Breast epithelium (tissue), 3 donors: ENCODE data around the gene ALG12.

Experiments used
- POLR2A ChIP-seq: fragments of 450-650 bp; IDR thresholded peaks from one replicate; pipeline ENCODE4 v1.6.1; 2016; ENCODE audit warnings: antibody characterized with exemption, mild to moderate bottlenecking, moderate library complexity
- POLR2AphosphoS5 ChIP-seq, 3 donors: sonication (generic); formaldehyde crosslinking; IDR thresholded peaks; one replicate each; pipeline ENCODE4 v1.6.1; 2017; ENCODE audit warnings: antibody characterized with exemption in 3 of 3
- TF ChIP-seq, protein P1 (sequence below), 3 donors: fragments of 450-650 bp; IDR thresholded peaks; one replicate each; pipeline ENCODE4 v1.5.1; 2016 to 2017; ENCODE audit warnings: antibody characterized with exemption in 3 of 3, mild to moderate bottlenecking in 3 of 3, moderate library complexity in 3 of 3

DNA sequence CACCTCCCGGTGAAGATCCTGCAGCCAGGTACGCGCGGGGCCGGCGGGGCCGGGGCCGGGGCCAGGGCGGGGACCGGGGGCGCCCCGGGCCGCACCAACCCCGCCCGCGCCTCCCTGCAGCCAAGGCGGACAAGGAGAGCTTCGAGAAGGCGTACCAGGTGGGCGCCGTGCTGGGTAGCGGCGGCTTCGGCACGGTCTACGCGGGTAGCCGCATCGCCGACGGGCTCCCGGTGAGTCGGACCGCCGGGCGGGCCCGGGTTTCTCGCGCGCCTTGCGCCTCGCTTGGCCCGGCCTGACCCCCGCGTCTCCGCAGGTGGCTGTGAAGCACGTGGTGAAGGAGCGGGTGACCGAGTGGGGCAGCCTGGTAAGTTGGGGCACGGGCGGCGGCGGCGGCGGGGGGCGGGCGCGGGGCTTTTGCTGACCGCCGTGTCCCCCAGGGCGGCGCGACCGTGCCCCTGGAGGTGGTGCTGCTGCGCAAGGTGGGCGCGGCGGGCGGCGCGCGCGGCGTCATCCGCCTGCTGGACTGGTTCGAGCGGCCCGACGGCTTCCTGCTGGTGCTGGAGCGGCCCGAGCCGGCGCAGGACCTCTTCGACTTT is 42.9 kb upstream of the ALG12 start:
- TF ChIP-seq, protein P1, sequence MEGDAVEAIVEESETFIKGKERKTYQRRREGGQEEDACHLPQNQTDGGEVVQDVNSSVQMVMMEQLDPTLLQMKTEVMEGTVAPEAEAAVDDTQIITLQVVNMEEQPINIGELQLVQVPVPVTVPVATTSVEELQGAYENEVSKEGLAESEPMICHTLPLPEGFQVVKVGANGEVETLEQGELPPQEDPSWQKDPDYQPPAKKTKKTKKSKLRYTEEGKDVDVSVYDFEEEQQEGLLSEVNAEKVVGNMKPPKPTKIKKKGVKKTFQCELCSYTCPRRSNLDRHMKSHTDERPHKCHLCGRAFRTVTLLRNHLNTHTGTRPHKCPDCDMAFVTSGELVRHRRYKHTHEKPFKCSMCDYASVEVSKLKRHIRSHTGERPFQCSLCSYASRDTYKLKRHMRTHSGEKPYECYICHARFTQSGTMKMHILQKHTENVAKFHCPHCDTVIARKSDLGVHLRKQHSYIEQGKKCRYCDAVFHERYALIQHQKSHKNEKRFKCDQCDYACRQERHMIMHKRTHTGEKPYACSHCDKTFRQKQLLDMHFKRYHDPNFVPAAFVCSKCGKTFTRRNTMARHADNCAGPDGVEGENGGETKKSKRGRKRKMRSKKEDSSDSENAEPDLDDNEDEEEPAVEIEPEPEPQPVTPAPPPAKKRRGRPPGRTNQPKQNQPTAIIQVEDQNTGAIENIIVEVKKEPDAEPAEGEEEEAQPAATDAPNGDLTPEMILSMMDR (IDR thresholded peaks at IDR 0.05): no peak
- no peak for TF ChIP-seq POLR2A
- no peak for TF ChIP-seq POLR2AphosphoS5 (IDR thresholded peaks at IDR 0.05)
